GM18907 (cell line): ENCODE data around the gene PGBD2.
"Not testable (repeated sequence)": the region's sequence is repeated elsewhere in the genome, so short reads cannot be mapped to it uniquely, and the experiment has no call there.

ENCODE experiments used
- ATAC-seq: cut with Tn5 transposase; IDR thresholded peaks from one replicate; pipeline ENCODE4 v1.9.1; 2021; ENCODE audit warnings: mild to moderate bottlenecking, moderate library complexity; ENCODE audit not compliant: unreplicated experiment

The PGBD2 gene

DNA sequence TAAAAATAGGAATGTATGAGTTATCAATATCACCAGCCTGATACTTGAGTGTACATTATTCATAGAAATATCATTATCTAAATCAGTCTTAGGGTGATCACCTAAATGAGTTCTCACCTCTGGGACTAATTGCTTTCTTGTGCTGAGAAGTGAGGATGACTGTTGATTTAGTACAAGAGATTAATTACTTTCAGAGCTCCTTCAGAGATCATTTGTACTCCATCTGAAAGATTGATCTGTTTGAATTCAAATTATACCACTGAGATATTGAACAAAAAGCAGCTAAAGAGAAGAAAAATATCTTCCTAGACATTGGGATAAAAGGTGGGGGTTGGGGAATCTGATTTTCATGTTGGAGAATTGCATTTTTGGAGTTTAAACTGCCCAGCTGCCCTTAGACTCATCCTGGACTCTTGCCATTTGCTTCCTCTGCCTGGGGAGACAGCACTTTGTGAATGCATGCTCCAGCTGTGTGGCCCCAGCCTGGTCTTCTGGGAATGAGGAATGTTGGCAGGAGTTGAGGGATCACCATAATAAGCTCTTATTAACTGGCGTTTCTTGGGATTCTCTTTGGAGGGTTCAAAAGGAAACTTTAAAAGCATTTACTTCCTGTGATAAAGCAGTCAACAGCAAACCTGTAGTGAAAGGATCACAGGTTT is 19.7 kb upstream of the PGBD2 start:
- no peak for ATAC-seq

DNA sequence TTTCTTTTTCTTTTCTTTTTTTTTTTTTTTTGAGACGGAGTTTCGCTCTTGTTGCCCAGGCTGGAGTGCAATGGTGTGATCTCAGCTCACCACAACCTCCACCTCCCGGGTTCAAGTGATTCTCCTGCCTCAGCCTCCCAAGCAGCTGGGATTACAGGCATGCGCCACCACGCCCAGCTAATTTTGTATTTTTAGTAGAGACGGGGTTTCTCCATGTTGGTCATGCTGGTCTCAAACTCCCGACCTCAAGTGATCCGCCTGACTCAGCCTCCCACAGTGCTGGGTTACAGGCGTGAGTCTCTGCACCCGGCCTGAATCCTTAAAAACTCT is 16.2 kb upstream of the PGBD2 start:
- ATAC-seq: not testable (repeated sequence)

DNA sequence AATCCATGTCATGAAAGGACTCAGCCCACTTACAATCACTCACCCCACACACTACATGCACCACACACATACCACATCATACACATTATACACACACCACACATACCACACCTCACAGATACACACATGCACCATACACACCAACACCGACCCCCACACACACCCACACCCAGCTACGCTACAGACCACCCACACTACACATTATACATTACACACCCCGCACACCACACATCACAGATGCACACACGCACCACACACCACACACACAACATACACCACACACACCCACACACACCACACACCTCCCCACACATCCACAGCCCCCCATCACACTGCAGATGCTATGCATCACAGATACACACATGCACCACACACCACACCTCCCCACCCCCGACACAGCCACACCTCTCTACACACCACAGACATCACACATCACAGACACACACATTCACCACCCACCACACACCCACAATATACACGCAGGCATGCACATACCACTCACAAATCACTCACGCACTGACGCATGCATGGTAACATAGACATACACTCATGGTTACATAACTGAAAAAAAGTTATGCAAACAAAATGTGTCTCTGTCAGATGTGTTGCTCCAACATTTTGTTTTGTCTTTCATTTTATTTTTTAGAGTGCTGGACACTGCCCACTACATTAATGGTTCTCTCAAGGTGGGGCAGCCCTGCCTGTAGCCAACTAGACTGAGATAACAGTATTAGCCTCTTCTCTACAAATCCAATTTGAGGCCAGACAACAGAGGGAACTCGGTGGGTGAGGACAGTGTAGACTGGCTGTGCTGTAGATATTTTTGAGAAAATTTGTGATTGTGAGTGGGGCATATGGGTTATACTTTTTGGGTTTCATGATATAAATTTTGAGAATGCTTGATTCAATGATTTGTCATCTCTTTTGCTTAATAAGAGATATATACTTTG is 15.2 kb upstream of the PGBD2 start:
- ATAC-seq: no peak

GRCh38 chr1:248891758-248892157 is 14.3 kb upstream of the PGBD2 start:
- no peak for ATAC-seq

- ATAC-seq: no peak
These were observed 13.4 kb upstream of the PGBD2 start for GRCh38 chr1:248892590-248892989.

DNA sequence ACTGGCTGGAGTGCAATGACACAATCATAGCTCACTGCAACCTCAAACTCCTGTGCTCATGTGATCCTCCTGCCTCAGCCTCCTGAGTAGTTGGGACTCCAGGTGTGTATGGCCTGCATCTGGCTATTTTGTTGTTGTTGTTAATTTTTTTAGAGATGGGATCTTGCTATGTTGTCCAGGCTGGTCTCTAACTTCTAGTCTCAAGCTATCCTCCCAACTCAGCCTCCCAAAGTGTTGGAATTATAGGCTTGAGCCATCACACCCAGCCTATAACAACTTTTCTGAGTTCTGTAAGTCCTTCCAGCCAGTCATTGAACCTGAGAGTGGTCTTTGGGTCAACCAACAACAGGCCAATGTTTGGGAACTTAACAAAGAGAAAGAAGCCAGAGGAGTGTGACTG is 11.2 kb upstream of the PGBD2 start:
- no peak for ATAC-seq

- ATAC-seq: no peak
These were observed 8.4 kb upstream of the PGBD2 start for GRCh38 chr1:248897412-248898337.

- ATAC-seq: no peak
These were observed 5.4 kb upstream of the PGBD2 start for GRCh38 chr1:248900637-248901036.

GRCh38 chr1:248901578-248901977 is 4.5 kb upstream of the PGBD2 start:
- ATAC-seq: no peak

DNA sequence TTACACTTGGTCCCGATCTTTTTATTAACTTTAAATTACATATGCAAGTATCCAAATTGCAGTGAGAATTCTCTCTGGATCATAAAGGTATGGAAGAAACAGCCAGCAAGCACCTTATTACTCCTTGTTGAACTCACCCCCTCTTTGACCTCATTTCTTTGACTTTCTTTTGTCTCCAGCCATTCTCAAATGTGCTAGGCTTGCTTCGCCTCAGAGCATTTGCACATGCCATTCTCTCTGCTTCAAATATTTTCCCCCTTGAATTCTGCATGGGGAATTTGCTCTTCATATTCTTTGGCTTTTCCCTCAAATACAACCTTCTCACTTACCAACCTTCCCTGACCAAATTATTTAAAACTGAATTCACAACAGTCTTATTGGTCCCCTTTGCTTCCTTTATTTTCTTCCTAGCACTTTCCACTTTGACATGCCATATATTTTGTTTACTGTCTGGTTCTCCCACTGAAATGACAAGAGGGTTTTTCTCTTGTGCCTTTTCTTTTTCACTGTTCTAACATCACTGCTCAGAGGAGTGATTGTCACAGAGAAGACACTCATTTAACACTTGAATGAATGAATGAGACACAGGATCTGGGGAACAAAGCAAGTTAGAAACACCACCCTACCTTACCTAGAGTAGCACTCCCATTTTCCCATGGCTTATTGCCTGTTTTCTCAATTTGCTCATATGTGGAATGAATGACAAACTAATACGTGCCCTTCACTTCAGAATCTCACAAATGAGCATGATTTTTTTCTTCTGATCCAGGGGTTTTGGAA is 1.4 kb upstream of the PGBD2 start:
- no peak for ATAC-seq

GRCh38 chr1:248905662-248906008 is 400 bp upstream of the PGBD2 start:
- ATAC-seq: no peak

GRCh38 chr1:248906753-248907661 is 972 bp downstream of the PGBD2 start:
- peak; percentile 31 for ATAC-seq

DNA sequence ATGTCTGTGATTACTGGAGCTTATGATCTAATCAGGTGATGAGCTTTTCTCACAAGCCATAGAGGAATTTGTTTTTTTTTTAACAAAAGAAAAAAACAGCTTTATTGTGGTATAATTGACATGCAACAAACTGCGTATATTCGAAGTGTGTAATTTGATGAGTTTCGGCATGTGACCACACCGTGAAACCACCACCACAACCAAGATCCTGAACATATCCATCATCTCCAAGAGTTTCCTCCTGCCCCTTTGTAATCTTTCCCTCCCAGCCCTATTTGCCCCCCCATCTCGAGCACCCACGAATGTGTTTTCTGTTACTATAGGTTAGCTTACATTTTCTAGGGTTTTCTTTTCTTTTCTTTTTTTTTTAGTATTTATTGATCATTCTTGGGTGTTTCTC is 4.7 kb downstream of the PGBD2 start:
- ATAC-seq: no peak

DNA sequence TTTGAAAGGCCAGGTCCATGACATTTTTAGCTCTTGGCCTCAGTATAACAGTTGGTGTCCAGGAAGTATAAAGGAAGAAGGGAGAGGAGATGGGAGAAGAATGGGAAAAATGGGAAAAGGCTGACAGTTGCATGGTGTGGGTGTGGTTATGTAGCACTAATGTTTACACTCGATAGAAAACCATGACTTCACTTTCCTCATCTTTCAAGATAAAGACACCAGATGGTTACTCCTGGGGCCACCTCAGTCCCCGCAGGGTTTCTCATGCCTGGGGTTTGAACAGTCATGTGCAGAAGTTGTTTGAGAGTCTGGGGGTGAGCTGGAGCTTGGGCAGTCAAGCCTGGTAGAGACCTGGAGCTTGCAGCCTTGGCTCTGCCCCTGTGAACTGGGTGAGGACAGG is 7.9 kb downstream of the PGBD2 start:
- ATAC-seq: no peak

- no peak for ATAC-seq
These were observed 8.9 kb downstream of the PGBD2 start for GRCh38 chr1:248914796-248915381.

DNA sequence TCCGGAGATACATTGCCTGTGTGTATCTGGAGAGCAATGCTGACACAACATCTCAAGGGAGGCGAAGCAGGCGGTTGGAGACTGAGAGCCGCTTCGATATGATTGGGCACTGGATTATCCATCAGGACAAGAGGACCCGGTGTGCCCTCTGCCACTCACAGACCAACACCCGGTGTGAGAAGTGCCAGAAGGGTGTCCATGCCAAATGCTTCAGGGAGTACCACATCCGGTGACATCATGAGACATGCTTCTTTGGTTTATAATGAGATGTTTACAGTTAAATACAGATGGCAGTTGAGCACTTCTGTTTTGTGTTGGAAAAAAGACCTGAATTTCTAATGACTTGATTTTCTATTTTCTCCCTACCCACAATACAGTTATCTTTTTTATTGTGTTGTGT is 12.1 kb downstream of the PGBD2 start:
- ATAC-seq: no peak

DNA sequence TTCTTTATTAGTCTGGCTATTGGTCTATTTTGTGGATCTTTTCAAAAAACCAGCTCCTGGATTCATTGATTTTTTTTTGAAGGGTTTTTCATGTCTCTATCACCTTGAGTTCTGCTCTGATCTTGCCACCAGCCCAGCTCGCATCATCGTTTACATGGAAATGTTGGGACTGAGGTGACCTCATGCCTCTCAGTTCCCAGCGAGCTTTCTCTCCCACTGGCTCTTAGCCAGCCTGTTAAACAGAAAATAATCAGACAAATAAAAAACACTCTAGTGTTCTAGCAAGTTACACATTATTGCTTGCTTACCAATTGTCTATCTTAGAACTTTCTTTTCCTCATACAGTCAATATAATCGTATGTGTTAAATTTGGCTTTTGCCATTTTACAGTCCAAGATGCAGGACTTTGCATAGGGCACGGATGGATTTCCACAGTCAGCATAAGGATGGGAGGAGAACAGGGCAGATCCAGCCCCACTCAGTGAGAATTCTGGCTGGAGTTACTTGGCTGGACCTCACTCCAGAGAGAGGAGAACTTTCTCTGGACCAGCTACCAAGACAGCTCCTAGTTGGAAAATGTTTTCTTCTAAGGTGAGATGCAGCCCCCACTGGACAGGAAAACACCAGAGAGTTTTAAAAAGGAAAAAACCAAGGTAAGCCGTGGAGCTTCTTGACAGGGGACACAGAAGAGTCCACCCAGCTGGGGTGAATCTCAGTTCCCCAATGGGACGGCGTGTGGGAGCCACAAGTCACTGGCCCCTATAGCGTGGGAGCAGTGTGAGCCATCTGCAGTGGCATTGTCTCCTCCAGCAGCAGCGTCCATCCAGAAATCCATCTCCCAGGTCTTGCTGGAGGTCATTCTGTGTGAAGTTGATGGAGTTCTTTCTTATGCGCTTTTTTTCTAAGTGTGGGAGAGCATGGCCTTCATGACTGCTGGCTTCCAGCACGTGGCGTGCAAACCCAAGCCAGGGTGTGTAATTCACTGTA is 17.6 kb downstream of the PGBD2 start:
- ATAC-seq: no peak
